ENCODE data around the gene SCN8A.

SCN8A gene

DNA sequence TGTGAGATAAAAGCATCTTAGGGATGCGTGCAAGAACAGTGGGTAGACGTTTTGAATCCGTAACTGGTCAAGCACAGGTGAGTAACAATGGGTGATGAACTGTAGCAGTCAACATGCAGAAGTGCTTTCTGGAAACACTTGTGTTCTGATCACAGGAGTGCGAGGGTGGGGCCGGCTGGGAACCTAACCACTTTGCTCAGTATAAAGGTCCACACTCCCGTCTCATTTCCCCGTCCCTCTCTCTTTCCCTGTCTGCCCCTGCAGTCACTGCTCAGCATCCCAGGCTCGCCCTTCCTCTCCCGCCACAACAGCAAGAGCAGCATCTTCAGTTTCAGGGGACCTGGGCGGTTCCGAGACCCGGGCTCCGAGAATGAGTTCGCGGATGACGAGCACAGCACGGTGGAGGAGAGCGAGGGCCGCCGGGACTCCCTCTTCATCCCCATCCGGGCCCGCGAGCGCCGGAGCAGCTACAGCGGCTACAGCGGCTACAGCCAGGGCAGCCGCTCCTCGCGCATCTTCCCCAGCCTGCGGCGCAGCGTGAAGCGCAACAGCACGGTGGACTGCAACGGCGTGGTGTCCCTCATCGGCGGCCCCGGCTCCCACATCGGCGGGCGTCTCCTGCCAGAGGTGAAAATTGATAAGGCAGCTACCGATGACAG, 130.4 kb downstream of the SCN8A start:
- DNase-seq = peak; percentile 11 to 16

DNA sequence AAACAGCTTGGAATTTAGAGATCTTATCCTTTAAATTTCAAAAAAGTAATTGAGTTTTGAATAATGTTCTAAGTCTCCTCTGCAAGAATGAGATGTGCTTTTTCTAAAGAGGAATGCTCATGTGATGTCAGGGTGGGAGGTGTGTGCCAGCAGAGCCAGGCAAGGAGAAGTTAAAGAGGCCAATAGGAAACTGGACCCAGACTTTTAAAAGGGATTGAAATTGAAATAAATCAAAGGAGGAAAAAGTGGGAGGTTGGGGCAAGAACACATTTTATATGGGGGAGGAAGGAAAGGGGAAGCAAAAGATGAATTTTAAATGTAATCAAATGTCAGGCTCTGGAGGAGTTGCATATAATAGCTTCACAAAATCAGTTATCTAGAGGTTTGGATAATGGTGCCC, 131.4 kb downstream of the SCN8A start:
- no peak for DNase-seq

DNA sequence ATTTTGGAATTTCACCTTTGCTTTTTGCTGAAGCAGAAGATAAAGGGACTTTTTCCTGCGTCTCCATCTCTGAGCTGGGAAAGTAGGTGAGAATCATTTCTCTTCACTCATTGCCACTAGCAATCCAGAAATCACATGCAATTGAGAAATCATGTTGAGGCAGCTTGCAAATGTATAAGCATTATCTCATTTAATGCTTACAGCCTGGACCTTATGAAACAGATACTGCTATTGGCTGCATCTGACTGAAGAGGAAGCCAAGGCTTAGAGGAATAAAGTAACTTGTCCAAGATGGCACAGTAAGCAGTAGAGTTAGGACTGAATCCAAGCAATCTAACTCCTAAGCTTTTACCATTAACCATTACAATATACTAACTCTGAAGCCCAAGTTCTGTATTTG, 135.1 kb downstream of the SCN8A start:
- no peak for DNase-seq

DNA sequence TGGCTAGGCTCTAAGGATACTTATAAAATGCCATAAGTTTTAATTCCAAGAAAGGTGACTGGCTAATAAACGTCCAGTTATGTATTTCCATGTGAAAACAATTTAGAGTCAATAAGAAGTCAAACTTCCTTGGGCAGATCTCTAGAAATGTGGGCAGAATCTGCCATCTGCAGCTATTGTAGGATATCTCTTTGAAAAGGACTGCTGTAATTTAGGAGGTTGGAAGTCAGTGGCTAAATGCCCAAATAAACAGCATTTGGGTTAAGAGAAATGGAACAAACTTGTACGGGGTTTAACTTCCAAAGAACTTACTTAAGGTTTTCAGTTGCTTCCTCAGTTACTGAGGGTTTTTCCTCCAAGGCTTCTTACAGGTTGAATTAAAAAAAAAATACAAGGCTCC, 135.9 kb downstream of the SCN8A start:
- DNase-seq = no peak

DNA sequence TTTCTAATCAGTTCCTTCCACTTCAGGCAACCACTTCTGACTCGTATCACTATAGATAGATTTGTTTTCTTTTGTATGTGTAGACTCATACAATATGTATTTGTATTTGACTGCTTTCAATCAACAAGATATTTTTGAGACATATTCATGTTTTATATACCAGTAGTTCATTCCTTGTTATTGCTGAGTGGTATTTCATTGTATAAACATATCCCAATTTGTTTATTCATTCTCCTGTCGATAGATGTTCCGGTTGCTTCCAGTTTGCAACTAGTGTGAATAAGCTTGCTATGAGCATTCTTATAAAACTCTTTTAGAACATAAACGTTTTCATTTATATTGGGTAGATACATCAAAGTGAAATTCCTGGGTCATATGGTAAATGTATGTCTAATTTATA, 138.3 kb downstream of the SCN8A start:
- no peak for DNase-seq

DNA sequence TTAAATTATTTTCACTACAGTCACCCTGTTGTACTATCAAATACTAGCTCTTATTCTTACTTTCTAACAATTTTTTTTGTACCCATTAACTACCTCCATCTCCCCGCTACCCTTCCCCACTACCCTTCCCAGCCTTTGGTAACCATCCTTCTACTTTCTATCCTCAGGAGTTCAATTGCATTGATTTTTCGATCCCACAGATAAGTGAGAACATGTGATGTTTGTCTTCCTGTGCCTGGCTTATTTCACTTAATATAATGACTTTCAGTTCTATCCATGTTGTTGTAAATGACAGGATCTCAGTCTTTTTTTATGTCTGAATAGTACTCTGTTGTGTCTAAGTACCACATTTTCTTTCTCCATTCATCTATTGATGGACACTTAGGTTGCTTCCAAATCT, 139.7 kb downstream of the SCN8A start:
- DNase-seq = no peak

DNA sequence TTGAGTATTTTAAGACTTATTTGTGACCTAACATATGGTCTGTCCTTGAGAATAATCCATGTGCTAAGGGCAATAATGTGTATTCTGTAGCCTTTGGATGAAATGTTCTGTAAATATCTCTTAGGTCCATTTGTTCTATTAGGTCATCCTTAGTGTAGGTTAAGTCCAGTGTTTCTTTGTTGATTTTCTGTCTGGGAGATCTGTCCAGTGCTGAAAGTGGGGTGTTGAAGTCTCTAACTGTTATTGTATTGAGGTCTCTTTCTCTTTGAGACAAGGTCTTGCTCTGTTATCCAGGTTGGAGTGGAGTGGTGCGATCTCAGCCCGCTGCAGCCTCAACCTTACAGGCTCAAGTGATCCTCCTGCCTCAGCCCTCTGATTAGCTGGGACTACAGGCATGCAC, 149.5 kb downstream of the SCN8A start:
- DNase-seq = no peak

DNA sequence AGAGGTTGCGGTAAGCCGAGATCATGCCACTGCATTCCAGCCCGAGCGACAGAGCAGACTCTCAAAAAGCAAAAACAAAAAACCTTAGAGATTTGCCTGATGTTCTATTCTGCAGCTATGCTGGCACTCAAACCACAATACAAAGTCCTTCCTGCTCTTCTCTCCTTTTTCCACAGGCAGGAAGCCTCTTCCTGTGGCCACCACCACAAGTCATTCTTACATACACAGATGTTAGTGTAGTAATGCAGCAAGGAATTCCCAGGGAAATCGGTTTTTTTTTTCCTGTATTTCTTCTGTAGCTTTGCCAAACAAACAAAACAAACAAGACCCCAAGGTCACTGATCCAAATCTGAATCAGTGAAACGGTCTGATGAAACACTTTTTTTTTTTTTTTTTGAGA, 153.2 kb downstream of the SCN8A start:
- DNase-seq = no peak

DNA sequence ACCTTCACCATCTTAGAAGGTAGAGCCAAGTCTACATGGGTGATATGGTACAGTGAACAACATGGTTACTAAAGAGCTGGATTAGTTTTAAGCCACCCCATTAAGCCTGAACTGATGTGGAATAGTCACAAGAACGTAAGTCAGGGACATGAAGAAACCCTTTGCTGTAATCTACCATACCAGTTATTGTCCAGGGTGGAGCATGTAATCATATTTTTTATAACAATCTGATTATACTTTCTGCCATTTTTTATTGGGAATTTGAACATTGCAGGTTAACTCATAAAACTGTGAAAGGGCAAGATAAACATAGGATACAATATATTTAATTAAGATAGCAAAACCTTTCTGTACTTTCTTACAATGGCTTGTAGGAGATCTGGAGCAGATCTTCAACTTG, 153.9 kb downstream of the SCN8A start:
- no peak for DNase-seq

DNA sequence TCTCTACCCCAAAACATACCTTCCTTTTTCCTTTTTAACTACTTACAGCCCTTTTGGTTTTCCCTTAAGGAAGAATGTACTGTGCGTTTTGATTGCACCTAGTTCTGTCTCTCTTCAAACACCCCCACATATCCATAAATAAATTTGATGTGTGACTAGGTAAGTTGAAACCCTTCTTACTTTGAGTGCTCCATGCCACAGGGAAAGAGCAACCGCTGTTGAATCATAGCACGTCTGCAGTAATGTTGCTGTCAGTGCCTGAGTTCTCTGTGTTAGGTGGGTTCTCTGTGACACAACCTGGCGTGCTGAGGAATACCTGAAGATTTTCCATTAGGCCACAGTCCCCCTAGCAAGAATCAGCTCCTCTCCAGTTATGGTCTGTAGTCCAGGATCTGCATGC, 155.4 kb downstream of the SCN8A start:
- DNase-seq = no peak

DNA sequence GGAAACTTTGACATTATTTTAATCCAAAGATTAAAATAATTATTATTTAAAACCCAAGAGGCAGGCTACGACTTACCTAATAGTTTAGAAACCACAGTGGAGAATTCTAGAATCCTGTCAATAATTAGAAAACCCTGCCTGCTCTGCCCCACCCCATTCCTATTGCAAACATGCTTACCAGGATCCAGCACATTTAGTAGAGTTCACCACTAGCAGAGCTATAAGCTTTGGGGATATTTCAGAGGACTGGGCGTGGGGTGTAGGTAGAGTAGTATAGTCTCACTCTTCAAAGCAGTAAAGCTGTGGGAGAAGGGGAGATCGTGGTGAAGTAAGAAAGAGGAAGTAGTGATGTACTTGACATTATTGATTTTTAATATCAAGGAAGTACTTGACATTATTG, 157.2 kb downstream of the SCN8A start:
- no peak for DNase-seq

DNA sequence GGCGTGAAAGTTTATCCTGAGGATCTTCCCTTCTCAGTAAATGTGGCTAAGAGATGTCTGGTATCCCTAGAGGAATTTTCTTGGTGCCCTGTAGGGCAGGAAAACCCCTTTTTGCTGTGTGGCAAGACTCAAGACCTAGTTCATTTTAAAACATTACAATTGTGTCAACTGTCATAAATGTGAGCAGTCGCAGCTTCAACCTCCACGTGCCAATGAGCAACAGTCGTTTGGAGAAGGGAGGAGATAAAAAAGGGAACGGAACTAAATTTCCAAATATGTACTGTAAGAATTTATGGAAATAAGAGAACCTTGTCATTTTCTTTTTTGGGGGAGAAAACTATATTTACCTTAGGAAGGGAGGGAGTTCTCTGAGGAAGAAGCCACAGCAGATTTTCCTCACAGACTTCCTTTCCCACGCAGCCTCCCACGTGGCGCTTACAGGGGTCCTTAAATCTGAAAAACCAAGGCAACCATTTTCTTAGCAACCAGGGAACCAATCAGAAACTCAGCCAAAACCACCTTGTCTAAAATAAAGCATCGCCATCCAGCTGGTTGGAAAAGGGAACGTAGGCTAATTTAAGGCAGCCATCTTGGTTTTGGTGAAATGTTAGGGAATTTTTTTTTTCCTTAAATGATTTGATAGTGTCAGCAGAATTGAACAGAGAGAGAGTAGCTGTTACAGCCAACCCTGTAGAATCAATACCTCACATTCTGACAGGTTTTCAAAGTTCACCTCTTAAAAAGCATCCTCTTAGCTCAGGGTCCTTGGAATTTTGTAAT, 158.4 kb downstream of the SCN8A start:
- no peak for DNase-seq

DNA sequence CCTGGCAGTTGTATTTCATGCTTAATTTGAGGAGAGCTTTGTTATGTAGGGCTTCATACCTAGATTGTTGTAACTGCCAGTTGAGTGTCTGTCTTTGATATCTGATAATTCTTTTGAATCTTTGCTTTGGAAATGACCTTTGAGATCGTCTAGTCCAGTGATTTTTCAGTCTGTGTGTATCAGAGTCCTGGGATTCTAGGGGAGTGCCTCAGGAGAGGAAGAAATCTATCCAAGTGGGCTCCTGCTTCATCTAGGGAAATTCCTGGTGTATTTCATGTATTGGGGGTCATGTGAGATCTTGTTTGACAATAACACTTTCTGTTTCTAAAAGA, 158.9 kb downstream of the SCN8A start:
- no peak for DNase-seq

DNA sequence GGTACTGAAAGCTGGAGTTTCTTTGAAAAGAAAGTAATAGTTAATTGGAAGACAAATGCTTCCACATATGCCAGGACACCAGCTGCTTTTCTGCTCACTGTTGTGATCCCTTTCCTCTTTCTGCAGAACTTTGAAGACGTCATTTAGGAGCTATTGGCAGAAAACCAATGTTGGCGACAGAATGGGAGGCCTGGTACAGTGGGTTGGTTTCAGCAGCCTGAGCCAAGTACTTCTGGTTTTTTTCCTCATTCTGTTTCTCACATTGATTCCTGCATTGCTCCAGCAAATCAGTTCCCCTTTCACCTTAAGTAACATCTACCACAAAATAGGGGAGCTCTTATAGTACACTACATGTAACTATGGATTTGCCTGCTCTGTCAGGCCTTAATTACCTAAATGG, 160.6 kb downstream of the SCN8A start:
- no peak for DNase-seq

DNA sequence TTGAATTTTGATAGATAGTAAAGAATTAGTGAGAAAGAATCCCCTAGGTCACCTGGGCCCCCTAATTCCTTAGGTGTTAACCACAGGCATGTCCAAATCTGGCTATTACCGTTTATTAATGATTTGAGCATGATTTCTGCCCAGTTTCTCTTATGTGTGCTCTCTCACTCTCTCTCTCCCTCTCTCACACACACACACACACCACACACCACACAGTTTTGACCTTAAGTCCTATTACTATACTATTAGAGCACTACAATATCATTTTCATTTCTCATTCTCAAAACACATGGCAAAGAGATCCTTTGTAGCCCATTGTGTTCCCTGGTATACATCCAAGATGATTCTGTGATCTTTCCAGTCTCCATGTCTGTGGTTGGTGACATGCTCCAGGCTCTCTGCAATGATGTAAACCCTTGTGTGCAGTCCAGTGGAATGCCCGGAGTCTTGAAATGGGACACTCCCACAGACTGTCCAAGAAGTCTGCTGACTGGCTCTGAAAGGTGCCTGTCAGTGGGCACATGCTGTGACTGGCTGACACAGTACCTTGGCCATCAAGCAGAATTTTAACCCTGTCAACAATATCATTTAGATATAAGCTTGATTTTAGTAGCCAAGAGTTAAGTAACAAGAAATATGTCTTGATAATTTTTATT, 161.3 kb downstream of the SCN8A start:
- no peak for DNase-seq

DNA sequence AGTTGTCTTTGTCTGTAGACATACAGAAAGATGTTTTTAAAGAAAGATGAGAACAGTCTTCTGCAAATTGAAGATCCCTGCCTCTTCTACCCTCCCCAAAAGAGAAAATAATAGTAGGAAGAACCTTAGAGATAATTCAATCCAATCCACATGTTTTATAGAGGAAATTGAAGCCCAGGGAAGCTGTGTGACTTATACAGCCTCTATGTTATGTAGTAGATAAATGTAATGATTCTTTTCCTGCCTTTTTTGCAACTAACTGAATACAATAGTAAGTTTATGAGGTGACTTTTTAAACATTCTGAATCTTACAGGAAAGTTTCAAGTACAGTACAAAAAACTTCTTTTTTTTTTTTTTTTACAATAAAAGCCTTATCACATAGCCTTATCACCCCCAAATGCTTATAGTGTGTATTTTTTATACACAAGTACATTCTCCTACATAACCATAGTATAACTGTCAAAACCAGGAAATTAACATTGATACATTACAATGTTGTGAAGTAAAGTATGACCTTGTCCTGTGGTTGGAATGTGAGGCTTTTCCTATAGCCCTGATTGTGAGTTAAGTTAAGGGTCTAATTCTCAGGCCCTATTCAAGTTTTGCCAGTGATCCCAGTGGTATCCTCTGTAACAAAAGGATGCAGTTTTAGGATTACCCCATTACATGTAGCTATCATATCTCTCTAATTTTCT, 163.1 kb downstream of the SCN8A start:
- no peak for DNase-seq

DNA sequence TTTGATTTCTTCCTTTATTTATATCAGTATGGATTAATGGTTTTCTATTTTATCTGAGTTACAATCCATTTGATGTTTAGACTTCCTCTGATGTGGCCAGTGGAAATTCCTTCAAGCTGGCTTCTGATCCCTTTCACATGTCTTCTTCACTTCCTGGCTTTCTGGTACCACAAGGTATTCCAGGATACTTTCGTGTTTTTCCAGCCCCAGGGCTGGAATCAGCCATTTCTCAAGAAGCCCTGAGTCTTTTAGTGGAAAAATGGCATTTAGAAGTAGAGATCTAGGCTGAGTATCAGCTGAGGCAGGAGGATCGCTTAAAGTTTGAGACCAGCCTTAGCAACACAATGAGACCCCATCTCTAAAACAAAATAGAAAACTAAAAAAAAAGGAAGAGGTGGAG, 164.2 kb downstream of the SCN8A start:
- DNase-seq = no peak

DNA sequence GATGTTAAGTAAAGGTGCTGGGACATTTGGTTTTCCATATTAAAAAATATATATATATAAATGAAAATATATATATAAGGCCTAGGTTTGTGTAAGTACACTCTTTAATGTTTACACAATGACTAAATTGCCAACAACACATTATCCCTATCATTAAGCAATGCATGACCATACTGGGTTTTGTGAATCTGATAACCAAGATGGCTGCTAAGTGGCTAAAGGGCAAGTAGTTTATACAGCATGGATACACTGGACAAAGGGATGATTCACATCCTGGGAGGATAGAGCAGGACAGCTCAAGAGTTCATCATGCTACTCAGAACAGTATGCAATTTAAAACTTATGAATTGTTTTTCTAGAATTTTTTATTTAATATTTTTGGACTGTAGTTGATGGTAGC, 168.1 kb downstream of the SCN8A start:
- no peak for DNase-seq

DNA sequence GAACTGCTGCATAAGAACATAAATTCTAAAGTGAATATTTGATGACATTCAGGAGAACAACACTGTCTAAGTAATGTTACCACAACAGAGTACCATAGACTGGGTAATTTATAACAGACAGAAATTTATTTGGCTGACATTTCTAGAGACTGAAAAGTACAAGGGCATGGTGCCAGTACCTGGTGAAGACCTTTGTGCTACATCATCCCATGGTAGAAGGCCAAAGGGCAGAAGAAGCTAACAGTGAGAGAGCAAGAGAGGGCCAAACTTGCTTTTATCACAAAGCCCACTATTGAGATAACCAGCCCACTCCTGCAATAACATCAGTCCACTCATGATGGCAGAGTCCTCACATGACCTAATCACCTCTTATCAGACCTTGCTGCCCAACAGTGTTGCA, 168.7 kb downstream of the SCN8A start:
- no peak for DNase-seq

DNA sequence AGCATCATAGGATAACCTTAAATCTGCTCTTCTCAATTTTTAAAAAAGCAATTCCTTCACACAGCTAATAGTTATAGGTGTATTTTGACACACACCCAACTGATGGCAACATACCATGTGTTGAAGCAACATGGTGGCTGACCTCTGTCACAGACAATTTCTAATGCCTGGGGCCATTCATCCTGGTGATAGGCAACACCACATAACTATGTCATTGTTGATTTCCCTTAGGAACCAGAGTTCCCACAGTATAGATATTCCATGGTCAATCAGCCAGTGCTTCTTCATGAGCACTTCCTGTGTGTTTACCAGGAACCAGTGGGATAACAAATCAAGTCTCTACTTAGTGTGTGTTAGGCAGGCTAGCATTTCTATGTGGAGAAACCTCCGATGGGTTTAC, 169.2 kb downstream of the SCN8A start:
- DNase-seq = no peak

DNA sequence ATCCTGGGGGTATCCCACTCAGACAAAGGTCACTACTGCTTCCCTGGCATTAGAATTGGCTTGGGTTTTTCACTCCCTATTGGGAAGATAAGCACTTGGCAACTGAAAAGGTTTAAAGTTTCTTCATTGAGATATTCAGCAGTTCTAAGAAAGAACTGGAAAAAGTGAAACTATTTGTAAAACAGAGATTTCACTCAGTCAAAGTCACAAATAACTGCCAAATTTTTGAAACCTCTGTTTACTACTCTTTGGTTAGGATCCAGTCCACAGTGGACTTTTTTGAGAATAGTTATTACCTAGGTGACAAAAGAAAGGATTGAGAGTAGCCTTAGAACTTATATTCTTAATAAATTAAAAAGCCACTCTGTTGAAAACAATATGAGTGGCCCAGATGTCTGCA, 172.7 kb downstream of the SCN8A start:
- no peak for DNase-seq

DNA sequence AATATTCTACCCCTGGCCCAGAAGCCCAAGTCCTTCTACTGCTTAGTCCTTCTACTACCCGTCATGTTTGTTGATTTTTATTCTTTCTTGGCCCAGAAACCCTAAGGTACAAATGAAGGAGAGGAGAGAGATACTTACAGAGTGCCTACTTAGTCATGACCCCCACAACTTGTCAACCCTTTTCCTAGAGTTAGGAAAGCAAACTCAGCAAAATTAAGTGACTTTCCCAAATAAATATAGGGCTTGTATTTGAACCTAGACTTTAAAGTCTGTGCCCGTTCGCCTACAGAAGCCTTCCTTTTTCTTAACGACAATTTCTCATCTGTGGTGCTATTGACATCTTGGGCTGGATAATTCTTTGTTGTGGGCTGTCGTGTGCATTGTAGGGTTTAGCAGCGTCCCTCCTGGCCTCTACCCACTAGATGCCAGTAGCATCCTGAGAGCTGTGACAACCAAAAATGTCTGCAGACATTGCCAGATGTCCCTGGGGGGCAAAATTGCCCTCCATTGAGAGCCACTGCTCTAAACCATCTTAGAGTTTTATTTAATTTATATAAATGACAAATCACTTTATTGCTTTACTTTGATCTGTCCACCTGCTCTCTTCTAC, 175.1 kb downstream of the SCN8A start:
- no peak for DNase-seq

DNA sequence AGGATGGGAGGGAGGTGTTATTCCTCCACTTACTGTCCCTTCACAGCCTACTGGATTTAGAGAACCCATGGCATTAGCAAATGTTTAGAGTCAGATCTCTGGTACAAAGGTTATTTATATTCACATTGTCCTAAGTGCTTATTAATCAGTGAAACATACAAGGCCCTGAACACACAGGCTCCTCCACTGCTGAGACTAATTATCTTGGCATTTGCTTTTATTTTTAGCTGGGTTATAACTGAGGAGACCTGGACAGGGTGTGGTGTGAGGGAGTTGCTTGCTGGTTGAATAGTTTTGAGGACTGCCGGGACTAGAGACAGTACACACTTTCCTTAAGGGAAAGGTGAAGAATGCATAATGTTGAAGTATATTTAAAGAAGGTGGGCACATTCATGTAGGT, 180.0 kb downstream of the SCN8A start:
- no peak for DNase-seq
